ENCODE measurements around the gene SEPTIN5.

SEPTIN5 gene

DNA sequence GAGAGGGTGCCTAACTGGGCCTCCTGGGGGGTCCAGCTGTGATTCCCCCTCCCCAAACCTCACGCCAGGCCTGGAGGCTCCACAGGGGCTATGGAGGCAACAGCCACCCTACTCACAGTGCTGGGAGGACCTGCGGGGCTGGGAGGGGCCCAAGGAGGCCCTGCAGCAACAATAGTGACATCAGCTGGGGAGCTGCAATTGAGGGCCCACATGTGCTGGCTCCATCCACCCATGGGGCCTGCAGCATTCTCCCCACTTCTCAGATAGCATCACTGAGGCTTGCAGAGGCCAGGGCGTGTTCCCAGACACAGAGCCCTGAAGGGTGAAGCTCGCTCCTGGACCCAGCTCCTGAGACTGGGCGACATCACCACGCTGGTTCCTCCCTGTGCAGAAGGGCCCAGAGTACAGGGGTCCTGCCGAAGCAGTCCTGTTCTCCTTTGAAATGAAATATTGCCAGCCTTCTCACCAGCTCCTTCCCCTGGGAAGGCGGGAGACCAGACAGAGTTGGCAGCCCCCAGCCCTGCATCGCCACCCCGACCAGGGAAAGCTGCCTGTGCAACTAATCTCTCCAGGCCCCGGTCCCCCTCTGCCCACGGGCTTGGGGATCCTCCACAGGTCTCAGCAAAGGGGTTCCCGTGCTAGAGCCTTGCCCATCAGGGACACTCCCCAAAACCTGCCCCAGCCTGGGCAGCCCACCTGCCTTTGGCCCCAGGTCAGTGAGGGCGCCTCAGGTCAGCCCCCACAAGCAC, 37.4 kb downstream of the SEPTIN5 start:
- FAIRE-seq: no peak

DNA sequence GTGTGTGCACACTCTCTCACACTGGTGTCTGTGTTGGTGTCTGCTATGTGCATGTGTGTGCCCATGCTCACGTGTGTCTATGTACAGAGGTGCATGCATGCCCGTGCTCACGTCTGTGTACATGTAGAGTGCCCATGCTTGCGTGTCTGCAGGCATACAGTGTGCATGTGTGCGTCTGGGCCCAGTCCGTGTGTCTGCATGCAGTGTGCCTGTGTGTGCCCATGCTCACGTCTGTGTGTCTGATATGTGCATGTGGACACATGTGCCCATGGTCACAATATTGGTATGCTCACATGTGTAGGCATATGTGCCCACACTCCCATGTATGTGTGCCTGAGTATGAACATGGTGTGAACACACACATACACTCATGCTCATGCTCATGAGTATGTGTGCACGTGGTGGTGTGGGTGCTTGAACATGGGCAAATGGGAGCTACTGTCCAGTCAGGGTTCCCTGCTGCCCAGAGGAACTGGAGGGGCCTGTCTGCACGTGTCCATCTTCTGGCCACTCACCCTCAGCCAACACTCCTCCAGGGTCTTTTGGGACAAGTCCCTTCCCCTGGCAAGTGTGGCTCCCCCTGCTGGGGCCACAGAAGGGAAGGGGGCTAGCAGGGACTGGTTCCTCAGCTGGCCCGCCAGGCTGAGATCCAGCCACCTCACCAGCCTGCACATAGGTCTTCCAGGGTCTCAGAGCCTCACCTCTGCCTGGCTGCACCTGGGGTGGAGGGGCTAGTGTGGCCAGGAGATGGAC, 39.0 kb downstream of the SEPTIN5 start:
- FAIRE-seq: no peak

DNA sequence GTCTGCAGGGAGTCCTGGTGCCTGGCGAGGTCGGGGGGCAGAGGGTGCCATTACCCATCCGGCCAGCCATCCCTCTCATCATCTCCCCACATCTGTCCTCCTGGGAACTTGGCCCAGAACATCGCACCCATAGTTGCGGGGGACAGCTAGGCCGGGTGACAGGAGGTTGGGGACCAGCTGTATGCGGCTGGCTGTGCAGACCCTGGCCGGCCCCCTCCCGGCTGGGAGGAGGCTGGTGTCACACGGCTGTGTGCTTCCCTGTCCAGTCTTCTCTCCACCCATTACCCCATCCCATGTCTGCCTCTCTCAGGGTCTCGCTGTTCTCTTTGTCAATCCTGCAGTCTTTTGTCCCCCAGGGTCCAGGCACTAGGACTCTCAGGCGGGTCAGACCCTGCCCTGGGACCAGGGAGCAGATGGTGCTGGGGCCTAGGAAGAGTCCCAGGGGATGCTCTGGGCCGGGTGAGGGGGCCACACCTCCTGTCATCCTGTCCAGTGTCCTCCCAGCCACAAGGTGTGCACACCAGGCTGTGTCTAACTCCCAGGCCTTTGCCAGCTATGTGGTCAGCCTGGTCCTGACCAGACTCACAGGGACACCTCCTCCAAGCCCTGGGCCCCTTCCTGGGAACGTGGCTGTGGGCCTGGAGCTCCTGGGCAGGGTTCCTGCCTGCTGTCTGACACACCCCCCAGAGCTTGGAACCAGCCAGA, 39.8 kb downstream of the SEPTIN5 start:
- no peak for FAIRE-seq

DNA sequence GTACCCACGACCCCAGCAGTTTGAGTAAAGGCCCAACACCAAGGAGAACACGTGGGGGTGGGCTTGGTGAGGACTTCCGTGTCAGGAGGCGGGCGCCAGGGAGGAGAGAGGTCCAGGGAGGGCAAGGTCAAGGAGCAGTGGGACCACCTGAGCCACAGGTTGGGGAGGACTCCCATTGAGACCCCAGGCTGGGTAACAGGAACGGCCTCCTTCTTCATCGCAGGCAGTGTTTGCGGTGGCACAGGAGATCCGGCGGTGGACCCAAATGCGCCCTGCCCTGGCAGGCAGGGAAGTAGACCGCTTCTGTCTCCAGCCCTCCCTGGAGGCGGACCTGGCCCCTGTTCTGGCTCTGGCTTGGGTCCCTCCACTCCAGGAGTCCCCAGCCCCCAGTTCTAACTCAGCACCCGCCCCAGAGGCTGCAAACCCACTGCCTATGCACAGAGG, 40.4 kb downstream of the SEPTIN5 start:
- no peak for FAIRE-seq

DNA sequence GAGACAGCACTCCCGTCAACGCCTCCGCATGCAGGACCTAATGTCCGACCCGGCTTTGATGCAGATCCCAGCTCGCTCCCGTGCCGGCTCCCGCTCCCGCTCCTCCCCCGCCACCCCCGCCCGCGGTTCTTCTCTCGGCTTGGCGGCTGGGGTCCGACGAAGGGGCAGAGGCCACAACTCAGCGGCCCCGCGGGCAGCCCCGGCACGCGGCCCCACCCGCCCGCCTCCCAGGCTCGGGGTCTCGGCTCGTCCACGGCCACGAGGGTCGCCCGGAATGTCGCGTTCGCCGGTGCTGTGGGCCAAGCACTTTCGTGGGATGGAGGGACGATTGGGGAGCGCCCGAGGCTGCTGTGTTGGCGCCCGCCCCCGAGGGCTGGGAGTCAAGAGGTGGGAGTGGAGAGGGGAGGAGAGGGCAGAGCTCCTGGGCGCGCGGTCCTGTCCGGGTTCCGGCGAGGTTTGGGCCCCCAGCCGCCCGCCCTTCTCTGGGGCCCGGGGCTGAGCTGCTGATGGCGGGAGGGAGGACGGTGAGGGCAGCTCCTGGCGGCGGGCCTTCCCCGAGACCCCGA, 40.9 kb downstream of the SEPTIN5 start:
- FAIRE-seq: no peak

DNA sequence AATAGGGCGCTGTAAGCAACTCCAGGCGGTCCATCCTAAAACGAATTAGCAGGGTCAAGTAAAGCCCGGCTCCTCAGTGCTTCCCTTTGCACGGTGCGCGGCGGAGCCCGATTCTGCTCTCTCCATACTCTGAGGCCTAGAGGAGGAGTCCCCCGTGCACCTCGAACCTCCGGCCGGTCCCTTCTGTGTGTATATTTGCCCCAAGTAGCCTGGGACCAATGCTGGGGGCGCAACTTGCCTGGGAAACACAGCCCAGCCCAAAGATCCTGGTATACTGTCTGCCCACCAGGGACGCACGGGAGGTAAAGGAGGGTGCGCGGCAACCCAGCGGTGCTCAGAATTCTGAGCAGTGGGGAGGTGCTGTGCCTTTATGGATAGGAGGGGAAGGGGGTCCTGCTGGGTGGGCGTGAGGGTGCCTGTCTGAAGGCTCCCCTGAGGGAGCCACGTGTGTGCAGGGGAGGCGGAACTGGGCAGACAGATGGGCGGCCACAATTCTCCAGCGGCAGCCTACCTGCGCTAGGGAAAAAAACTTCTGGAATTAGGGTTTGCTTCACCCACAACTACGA, 41.5 kb downstream of the SEPTIN5 start:
- no peak for FAIRE-seq

DNA sequence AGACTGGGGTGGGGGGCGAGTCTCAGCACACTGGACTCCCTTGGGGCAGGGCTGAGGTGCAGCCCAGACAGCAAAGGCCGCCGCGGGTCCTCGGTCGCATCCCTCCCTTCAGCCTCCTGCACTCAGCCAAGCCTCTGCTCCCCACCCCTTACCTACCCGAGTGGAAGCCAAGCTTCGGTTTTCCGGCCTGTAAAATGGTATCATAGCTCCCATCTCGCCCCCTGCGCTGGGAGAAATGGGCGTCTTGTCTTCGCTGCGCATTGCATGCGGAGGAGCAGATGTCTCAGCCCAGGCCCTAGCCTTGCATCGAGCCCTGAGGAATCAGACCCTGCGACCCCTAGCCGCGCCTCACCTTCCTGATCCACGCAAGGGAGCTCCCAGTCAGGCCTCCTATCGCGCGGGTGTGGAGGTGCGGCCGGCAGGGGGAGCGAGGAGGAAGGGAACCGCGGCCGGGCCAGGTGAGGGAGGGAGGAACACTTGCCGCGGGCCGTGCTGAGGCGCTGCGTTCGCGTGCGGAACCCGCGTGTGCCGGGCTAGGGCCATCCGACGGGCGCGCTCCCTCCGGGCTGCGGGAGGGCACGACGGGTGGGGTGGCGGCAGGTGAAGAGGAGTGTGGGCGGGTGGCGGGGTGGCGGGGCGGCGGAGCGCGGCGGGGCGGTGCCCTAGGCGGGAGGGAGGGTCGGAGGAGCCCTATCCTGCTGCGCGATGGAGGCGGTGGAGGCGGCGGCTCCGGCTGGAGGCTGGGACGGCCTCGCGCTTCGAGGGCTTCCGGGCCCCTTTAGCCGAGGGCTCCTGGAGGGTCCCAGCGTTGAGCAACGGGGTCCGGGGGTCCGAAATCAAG, 42.2 kb downstream of the SEPTIN5 start:
- no peak for FAIRE-seq

DNA sequence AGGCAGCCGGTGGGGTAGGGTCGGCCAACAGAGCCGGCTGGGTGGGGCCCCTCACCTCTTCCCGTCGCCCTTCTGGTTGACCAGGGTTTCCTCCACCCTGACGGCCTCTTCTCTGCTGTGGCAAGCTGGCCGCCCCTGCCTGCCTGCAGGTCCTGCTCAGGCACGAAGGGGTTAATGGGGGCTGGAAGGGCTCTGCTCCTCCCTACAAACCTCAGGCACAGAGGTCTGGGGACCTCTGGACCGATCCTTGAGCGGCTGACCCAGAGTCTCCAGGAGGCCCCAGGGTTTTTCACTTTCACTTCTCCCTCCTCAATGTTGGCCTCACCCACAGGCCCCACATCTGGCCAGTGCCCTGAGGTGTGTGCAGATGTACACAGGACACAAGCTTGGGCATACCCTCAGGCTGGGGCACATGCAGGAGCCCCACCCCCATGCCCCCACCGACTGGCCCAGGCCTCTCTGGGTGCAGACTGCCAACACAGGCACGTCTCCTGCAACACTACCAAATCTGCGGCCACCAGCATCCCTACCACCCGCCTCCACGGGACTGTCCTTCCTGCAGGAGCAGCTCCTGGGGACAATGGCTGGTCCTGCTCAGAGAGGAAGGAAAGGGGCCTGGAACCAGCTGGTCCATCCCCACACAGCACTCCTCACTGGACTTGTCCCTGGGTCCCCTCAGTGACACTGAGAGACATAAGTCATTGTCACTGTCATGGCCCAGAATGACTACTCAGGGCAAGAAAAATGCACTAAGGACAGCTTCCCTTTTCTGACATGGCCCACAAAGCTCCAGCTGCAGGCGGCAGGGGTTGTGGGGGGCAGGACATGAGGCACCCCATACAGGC, 43.1 kb downstream of the SEPTIN5 start:
- no peak for FAIRE-seq

DNA sequence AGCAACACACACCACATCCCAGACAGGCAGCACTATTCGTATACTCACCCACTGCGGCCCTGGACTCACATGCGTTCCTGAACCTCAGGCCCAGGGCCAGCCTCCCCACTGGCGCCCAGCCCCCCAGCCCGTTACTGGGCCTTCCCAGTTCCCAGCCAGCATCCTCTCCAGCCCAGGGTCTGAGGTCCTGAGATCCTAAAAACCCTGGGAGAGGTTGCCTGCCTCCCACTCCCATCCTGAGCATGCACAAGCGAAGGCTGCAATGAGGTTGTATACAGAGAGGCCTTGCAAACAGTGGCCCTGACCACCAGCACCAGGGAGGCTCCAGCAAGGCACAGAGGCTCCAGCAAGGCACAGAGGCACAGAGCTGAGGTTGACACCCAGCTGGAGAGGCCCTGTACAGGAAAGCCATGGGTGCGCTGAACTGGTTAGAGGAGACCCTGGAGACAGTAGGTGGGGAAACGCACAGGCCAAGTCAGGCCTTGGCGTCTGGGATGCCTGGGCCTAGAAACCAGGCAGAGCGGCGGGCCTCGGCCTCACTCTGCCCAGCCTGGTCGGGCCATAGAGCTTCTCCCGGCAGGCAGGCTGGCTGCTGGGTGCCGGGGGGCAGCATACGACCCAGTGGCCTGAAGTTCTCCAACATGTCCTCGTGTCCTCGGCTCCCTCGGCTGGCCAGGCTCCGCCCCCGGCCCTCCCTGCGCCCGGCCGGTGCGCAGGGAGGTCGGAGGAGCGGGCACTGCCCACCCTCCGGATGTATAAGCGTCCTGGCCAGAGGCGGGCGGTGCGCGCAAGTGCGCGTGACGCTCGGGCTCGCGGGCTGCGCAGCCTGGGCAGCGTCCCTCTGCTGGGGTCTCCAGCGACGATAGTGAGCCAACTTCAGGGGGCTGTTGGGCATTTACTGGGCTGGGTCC, 43.9 kb downstream of the SEPTIN5 start:
- FAIRE-seq: no peak

DNA sequence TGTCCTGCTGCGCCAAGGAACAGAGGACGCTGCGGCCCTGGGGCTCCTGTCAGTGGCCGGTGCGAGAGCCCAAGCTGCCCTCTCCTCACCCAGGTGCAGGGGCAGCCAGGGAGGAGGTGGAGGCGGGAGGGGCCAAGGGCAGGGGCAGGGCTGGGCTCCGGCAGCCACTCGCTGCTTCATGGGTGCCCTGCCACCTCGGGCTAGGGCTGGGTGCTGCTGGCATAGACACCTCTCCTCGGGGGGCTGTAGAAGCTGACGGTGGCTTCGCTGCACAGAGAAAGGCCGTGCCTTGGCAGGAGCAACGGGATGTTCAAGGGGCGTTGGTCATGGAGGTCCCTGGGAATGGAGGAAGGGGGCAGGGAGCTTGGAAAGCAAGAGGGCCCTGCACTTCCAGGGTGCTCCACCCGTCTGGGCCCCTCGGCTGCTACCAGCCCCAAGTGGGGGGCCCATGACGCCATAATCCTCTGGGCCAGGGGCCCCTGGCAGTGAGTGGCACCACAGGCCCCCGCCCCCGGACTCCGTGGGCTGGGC, 44.7 kb downstream of the SEPTIN5 start:
- FAIRE-seq: no peak

DNA sequence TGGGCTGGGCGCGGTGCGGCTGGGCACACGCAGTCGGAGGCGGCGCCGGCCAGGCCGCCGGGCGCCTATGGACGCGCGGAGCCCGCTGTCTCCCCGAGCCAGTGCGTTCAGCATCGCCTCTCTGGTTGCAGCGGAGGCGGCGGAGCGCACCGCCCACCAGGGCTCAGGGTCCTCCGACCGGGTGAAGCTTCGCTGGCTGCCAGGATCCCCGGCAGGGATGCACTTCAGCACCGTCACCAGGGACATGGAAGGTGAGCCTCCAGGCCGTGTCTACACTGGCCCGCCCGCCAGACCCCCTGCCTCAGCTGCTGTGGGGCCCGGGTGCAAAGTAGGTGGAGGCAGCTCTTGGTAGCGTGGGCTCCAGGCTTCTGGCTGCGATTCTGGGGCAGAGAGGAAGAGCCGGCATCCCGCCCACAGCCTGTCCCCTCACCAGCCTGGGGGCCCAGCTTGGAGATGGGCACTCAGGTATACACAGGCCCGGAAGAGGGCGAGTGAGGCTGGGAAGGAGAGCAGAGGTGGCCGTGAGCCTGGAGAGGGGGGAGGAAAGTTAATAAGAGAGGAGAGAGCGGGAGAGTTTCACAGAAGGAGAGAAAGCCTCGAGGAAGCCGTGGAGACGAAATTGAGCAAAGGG, 45.2 kb downstream of the SEPTIN5 start:
- FAIRE-seq: no peak

DNA sequence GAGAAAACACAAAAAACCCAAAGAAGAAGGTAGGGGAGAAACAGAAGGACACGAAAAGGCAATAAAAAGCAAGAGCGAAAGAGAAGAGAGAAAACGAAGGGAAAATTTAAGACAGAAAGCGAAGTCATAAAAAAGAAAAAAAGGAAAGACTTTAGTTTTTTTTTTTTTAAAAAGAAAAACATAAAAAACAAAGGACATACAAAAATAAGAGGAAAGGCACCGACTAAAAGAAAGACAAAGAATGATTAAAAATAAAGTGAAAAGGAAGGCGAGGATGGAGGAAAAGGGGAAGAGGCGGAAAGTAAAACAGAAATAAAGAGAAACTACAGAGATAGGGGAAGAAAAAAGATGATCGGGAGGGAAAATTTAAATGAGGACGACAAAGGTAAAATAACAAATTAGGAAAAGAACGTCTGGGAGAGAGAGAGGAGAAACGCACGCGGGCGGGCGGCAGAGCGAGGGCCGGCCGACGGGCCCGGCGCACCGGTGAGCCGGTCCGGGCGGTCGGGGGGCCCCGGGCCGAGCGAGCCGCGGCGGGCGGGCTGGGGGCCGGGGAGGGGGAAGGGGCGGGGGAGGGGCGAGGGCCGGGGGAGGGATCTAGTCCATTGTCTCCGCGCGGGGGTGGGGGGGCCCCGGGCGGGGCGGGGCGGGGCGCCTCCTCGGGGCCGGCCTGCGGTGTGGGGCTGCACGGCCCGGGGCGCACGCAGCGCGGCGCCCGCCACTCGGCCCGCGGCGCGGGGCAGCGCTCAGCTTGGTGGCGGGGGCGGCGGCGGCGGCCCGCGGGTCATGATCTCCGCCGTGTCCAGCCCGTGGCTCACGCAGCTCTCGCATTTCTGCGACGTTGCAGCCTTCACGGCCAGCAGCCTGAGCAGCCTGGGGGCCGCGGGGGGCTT, 46.0 kb downstream of the SEPTIN5 start, which contains the start of gene TBX1:
TSS of gene TBX1 (plus strand) at position 721 of the 893 bp plus-strand sequence. CDS start at position 787, 66 bp downstream.
- no peak for FAIRE-seq

DNA sequence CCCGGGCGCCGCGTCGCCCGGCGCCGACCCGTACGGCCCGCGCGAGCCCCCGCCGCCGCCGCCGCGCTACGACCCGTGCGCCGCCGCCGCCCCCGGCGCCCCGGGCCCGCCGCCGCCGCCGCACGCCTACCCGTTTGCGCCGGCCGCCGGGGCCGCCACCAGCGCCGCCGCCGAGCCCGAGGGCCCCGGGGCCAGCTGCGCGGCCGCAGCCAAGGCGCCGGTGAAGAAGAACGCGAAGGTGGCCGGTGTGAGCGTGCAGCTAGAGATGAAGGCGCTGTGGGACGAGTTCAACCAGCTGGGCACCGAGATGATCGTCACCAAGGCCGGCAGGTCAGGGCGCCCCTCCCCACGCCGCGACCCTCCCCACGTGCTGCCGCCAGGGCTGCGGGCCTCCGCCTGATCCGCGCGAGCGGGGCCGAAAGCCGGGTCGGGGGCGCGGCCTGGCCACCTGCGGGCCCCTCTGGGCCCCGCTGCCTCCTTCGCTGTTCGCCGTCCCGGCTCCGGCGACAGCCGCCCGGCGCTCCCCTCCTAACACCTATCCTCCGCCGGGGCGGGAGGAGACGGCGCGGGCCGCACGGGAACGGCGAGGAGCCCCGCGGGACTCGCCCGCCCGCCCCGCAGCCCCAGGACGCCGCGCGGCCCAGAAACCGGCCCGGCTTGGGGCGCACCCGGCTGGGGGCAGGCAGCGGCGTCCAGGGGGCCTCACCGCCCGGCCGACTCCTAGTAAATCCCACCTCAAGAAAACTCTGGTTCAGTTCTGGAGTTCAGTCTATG, 46.8 kb downstream of the SEPTIN5 start:
- FAIRE-seq: no peak

DNA sequence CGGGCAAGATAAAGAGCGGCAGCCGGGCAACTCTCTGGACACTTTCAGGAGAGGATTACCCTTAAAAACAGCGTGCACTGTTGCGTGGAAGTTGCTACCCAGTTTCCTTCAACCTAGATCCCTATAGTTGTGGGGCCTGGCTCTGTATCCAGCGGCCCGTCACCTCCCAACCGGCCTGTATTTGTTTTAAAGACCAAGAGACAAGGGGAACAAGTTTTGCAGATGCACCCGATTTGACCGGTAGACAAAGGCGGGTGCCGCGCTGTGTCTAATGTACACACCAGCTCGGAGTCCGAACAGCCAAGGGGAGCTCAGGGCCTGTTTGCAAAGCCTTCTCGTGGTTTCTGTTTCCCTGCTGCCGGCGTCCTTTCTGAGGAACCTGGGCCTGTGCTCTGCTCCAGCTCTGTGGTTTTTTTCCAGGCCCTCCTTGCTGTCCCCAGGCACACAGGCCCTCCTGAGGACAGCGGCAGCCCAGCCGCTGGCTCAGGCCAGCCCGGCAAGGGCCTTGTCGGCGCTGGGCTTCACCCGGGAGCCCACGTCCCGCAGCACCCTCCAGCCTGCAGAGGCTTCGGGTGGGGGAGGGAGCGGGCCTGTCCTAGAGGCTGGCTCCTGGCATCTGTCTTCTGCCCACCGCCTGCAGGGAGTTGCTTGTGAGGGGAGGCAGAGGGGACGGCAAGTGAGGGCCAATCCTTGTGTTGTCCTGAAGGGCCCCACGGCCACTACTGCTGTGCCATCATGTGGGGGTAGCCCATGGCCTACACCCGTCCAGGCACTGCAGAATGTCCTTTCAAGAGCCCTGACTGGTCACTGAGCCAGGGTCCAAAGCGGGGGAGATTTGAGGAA, 47.6 kb downstream of the SEPTIN5 start:
- no peak for FAIRE-seq

DNA sequence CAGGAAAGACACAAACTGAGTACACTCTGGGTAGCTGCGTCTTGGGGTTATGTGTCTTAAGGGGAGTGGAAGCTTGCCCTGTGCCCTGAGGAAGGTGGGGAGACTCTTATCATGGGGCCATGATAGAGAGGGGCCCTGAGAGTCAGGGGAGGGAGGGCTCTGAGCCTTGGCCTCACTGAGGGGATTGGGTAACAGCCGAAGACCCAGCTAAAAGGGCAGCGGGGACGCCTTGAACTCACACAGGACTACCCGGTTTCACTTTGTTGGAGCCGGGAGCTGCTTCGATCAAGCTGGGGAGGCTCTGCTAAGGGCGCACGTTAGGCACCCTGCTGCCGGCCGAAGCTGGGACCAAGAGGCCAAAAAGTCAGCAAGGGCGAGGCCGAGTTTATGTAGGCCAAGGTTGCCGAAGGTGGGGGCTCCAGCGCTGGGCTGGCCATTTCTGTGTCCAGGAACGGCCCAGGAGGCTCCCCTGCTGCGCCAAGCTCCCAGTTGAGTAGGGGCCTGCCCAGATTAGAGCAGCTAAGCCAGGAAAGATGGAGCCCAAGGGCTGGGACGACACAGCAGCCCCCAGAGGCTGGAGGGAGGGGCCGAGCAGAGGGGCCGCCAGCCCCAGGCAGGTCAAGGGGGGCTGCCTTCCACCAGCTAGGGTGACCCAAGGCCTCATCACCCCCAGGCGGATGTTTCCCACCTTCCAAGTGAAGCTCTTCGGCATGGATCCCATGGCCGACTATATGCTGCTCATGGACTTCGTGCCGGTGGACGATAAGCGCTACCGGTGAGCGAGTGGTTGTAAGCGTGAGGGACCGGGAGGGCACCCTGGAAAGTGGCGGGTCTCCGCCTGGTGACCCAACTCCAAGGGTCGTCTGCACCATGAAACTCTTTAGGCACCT, 48.5 kb downstream of the SEPTIN5 start:
- no peak for FAIRE-seq
